GM18870 (cell line): ENCODE data around the gene IBTK.
"Not testable (repeated sequence)": the region's sequence is repeated elsewhere in the genome, so short reads cannot be mapped to it uniquely, and the experiment has no call there.

Experiments
- ATAC-seq: cut with Tn5 transposase; IDR thresholded peaks from one replicate; pipeline ENCODE4 v1.9.1; 2021; ENCODE audit warnings: moderate library complexity; ENCODE audit not compliant: unreplicated experiment

IBTK gene

GRCh38 chr6:82178077-82178758, 69.3 kb downstream of the IBTK start:
- no peak for ATAC-seq

GRCh38 chr6:82176616-82177015, 70.9 kb downstream of the IBTK start:
- no peak for ATAC-seq

- ATAC-seq: no peak
Observed at GRCh38 chr6:82172594-82172993, 75.0 kb downstream of the IBTK start.

GRCh38 chr6:82169138-82169876, 78.2 kb downstream of the IBTK start:
- ATAC-seq: no peak

GRCh38 chr6:82166493-82166892, 81.1 kb downstream of the IBTK start:
- no peak for ATAC-seq

GRCh38 chr6:82160255-82160990, 87.1 kb downstream of the IBTK start:
- no peak for ATAC-seq

GRCh38 chr6:82152786-82153185, 94.8 kb downstream of the IBTK start:
- ATAC-seq: not testable (repeated sequence)

- not testable (repeated sequence) for ATAC-seq
Observed at GRCh38 chr6:82151147-82151546, 96.4 kb downstream of the IBTK start.

- ATAC-seq: no peak
Observed at GRCh38 chr6:82145926-82146452, 101.6 kb downstream of the IBTK start.

GRCh38 chr6:82144852-82145340, 102.6 kb downstream of the IBTK start:
- no peak for ATAC-seq

- peak; percentile 92 for ATAC-seq
Observed at GRCh38 chr6:82144007-82144851, 103.3 kb downstream of the IBTK start.

- no peak for ATAC-seq
Observed at GRCh38 chr6:82143041-82143481, 104.5 kb downstream of the IBTK start.

- no peak for ATAC-seq
Observed at GRCh38 chr6:82142524-82142923, 105.0 kb downstream of the IBTK start.

GRCh38 chr6:82138075-82138791, 109.3 kb downstream of the IBTK start:
- ATAC-seq: no peak

- ATAC-seq: no peak
Observed at GRCh38 chr6:82131441-82131840, 116.1 kb downstream of the IBTK start.

- no peak for ATAC-seq
Observed at GRCh38 chr6:82129797-82130196, 117.7 kb downstream of the IBTK start.

- ATAC-seq: not testable (repeated sequence)
Observed at GRCh38 chr6:82128973-82129372, 118.6 kb downstream of the IBTK start.

- ATAC-seq: no peak
Observed at GRCh38 chr6:82123632-82124031, 123.9 kb downstream of the IBTK start.
